ENCODE data around the gene PHACTR4.
A peak's percentile ranks its signal among the peaks of the same experiment; 100 is the strongest.
"Not testable (repeated sequence)": the region's sequence is repeated elsewhere in the genome, so short reads cannot be mapped to it uniquely, and the experiment has no call there.

The PHACTR4 gene

DNA sequence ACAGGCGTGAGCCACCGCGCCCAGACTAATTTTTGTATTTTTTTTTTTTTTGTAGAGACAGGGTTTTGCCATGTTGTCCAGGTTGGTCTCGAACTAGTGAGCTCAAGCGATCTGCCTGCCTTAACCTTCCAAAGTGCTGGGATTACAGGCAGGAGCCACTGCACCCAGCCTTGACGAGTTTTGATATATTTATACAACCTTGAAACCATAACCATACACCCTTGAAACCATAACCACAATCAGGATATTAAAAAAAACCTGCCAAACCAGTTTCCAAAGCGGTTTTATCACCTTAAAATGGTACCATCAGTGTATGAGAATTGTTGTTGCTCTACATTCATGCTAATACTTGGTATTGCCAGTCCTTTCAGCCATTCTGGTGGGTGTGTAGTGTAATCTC, 3.7 kb upstream of the PHACTR4 start:
- H3K4me3 ChIP-seq (replicated peaks; ENCODE audit: insufficient read depth, low read length), result no peak overlapping the region
- no peaks in the 10 kb centered on the region for H3K27me3 ChIP-seq (ENCODE audit: insufficient read depth, poor library complexity, severe bottlenecking)
- H3K27ac ChIP-seq (replicated peaks), result no peak overlapping the region
- no peak for TF ChIP-seq POLR2AphosphoS5 (IDR thresholded peaks at IDR 0.05; ENCODE audit: low read depth)
- TF ChIP-seq SPI1 (IDR thresholded peaks at IDR 0.05; ENCODE audit: borderline replicate concordance, low read depth), result no peak
- TF ChIP-seq, protein P1, sequence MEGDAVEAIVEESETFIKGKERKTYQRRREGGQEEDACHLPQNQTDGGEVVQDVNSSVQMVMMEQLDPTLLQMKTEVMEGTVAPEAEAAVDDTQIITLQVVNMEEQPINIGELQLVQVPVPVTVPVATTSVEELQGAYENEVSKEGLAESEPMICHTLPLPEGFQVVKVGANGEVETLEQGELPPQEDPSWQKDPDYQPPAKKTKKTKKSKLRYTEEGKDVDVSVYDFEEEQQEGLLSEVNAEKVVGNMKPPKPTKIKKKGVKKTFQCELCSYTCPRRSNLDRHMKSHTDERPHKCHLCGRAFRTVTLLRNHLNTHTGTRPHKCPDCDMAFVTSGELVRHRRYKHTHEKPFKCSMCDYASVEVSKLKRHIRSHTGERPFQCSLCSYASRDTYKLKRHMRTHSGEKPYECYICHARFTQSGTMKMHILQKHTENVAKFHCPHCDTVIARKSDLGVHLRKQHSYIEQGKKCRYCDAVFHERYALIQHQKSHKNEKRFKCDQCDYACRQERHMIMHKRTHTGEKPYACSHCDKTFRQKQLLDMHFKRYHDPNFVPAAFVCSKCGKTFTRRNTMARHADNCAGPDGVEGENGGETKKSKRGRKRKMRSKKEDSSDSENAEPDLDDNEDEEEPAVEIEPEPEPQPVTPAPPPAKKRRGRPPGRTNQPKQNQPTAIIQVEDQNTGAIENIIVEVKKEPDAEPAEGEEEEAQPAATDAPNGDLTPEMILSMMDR (IDR thresholded peaks at IDR 0.05; ENCODE audit: insufficient read depth, low read length), result no peak
- TF ChIP-seq GABPA (IDR thresholded peaks at IDR 0.05; ENCODE audit: low read depth), result no peak
- TF ChIP-seq, protein P2, sequence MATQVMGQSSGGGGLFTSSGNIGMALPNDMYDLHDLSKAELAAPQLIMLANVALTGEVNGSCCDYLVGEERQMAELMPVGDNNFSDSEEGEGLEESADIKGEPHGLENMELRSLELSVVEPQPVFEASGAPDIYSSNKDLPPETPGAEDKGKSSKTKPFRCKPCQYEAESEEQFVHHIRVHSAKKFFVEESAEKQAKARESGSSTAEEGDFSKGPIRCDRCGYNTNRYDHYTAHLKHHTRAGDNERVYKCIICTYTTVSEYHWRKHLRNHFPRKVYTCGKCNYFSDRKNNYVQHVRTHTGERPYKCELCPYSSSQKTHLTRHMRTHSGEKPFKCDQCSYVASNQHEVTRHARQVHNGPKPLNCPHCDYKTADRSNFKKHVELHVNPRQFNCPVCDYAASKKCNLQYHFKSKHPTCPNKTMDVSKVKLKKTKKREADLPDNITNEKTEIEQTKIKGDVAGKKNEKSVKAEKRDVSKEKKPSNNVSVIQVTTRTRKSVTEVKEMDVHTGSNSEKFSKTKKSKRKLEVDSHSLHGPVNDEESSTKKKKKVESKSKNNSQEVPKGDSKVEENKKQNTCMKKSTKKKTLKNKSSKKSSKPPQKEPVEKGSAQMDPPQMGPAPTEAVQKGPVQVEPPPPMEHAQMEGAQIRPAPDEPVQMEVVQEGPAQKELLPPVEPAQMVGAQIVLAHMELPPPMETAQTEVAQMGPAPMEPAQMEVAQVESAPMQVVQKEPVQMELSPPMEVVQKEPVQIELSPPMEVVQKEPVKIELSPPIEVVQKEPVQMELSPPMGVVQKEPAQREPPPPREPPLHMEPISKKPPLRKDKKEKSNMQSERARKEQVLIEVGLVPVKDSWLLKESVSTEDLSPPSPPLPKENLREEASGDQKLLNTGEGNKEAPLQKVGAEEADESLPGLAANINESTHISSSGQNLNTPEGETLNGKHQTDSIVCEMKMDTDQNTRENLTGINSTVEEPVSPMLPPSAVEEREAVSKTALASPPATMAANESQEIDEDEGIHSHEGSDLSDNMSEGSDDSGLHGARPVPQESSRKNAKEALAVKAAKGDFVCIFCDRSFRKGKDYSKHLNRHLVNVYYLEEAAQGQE (IDR thresholded peaks at IDR 0.05; ENCODE audit: insufficient replicate concordance, low read depth), result no peak
- DNase-seq (ENCODE audit: low read depth in 1 of 2, low spot score in 1 of 2), result no peak

DNA sequence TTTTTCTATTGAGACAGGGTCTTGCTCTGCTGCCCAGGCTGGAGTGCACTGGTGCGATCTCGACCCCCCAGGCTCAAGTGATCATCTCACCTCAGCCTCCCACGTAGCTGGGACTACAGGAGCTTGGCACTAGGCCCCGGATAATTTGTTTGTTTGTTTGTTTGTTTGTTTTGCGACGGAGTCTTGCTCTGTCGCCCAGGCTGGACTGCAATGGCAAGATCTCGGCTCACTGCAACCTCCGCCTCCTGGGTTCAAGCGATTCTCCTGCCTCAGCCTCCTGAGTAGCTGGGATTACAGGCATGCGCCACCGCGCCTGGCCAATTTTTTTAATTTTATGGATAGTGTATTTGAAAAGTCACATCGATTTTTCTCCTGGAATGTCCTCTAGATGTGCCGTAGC, 932 bp upstream of the PHACTR4 start:
- H3K27ac ChIP-seq (replicated peaks); H3K4me3 ChIP-seq (replicated peaks; ENCODE audit: insufficient read depth, low read length); H3K27me3 ChIP-seq (ENCODE audit: insufficient read depth, poor library complexity, severe bottlenecking); DNase-seq (ENCODE audit: low read depth in 1 of 2, low spot score in 1 of 2): not testable (repeated sequence)

DNA sequence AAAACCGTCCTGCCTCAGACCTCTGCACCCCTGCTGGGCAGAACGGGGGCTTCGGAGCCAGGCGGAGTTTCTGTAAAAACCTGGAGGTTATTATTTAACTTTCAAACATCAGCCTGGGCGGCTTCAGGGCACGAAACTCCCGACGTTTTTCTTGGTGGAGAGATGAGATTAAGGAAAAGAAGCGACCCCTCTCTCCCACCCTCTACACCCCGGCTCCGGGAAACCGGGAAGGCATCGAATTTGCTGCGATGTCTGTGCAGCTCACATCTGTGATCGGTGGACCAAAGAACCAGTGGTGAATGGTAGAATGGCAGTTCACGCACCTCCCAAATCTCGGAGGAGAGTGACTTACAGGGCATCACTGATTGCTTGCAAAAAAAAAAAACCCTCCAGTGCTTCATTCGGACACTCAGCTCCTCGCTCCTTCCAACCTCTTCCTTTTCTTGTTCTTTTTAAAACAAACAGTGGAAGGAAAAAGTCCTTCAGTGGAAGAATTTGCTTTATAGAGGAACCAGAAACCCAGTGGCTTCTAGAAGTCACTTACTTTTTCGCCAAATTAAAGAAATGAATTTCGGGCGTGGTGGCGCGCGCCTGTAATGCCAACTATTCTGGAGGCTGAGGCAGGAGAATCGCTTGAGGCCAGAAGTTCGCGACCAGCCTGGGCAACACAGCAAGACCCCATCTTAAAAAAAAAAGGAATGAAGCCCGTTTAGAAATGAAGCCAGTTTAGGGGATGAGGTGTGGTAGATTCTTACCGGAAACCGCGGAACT, 884 bp downstream of the PHACTR4 start:
- no peaks in the 10 kb centered on the region for H3K27me3 ChIP-seq (ENCODE audit: insufficient read depth, poor library complexity, severe bottlenecking)
- H3K27ac ChIP-seq (replicated peaks), result peak overlapping the region; percentile 83
- H3K4me3 ChIP-seq (replicated peaks; ENCODE audit: insufficient read depth, low read length), result peak overlapping the region; percentile 92
- DNase-seq (ENCODE audit: low read depth in 1 of 2, low spot score in 1 of 2), result peak in 1 of 2 experiments; percentile 39
- TF ChIP-seq GABPA (IDR thresholded peaks at IDR 0.05; ENCODE audit: low read depth), result no peak
- no peak for TF ChIP-seq POLR2AphosphoS5 (IDR thresholded peaks at IDR 0.05; ENCODE audit: low read depth)
- no peak for TF ChIP-seq SPI1 (IDR thresholded peaks at IDR 0.05; ENCODE audit: borderline replicate concordance, low read depth)
- TF ChIP-seq, protein P2 (IDR thresholded peaks at IDR 0.05; ENCODE audit: insufficient replicate concordance, low read depth), result no peak
- TF ChIP-seq, protein P1 (IDR thresholded peaks at IDR 0.05; ENCODE audit: insufficient read depth, low read length), result no peak

DNA sequence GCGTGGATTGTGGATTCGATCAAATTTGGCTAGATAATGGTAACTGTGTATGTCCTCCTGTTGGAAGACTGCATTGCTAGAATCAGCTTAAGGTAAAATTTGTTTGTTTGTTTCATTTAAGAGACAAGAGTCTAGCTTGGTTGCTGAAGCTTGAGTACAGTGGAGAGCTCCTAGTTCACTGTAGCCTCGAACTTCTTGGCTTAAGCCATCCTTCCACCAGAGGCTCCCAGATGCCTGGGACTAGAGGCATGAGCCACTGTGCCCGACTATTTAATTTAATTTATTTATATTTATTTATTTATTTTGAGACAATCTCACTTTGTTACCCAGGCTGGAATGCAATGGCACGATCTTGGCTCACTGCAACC, 1.5 kb downstream of the PHACTR4 start:
- DNase-seq (ENCODE audit: low read depth in 1 of 2, low spot score in 1 of 2), result no peak
- Histone ChIP-seq H3K4me3 (replicated peaks; ENCODE audit: insufficient read depth, low read length) (no peak overlapping the region), H3K27me3 (ENCODE audit: insufficient read depth, poor library complexity, severe bottlenecking) (no peaks in the 10 kb centered on the region), H3K27ac (replicated peaks) (no peak overlapping the region)
- TF ChIP-seq, protein P2 (IDR thresholded peaks at IDR 0.05; ENCODE audit: insufficient replicate concordance, low read depth), result peak; percentile 11
- TF ChIP-seq, protein P1 (IDR thresholded peaks at IDR 0.05; ENCODE audit: insufficient read depth, low read length), result no peak

DNA sequence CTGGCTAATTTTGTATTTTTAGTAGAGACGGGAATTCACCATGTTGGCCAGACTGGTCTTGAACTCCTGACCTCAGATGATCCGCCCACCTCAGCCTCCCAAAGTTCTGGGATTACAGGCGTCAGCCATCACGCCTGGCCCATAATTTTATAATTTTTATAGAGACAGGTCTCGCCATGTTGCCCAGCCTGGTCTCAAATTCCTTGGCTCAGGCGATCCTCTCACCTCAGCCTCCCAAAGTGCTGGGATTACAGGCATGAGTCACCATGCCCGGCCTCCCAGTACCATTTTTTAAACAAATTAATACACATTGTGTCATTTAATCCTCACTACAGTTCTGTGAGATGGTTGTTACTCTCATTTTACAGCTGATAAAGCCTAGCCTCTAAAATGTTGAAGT, 3.9 kb downstream of the PHACTR4 start:
- not testable (repeated sequence) for H3K4me3 ChIP-seq (replicated peaks; ENCODE audit: insufficient read depth, low read length); H3K27ac ChIP-seq (replicated peaks); H3K27me3 ChIP-seq (ENCODE audit: insufficient read depth, poor library complexity, severe bottlenecking); DNase-seq (ENCODE audit: low read depth in 1 of 2, low spot score in 1 of 2)

Data from HL-60 (cell line).